Measurements from ENCODE around the gene SDC4.

DNA sequence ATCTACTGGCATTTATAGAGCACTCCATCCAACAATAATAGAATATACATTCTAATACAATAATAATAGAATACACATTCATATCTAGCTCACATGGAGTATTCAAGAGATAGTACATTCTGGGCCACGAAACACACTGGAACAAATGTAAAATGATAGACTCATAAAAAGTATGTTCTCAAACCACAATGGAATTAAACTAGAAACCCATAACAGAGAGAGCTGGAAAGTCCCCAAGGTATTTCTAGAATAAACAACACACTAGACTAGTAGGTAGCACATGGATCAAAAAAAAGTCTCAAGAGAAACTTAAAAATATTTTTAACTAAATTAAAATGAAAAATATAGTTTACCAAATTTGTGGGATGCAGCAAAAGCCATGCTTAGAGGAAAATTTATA is 39.0 kb upstream of the SDC4 start:
- TF ChIP-seq, protein P1, sequence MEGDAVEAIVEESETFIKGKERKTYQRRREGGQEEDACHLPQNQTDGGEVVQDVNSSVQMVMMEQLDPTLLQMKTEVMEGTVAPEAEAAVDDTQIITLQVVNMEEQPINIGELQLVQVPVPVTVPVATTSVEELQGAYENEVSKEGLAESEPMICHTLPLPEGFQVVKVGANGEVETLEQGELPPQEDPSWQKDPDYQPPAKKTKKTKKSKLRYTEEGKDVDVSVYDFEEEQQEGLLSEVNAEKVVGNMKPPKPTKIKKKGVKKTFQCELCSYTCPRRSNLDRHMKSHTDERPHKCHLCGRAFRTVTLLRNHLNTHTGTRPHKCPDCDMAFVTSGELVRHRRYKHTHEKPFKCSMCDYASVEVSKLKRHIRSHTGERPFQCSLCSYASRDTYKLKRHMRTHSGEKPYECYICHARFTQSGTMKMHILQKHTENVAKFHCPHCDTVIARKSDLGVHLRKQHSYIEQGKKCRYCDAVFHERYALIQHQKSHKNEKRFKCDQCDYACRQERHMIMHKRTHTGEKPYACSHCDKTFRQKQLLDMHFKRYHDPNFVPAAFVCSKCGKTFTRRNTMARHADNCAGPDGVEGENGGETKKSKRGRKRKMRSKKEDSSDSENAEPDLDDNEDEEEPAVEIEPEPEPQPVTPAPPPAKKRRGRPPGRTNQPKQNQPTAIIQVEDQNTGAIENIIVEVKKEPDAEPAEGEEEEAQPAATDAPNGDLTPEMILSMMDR (conservative IDR thresholded peaks at IDR 0.05; ENCODE audit: low read length): no peak
- TF ChIP-seq EZH2phosphoT487 (IDR thresholded peaks at IDR 0.05; ENCODE audit: borderline replicate concordance): no peak

Data from Loucy (cell line).